HG02763 (cell line): ENCODE measurements around the gene PIANP.
"Not testable (repeated sequence)": the region's sequence is repeated elsewhere in the genome, so short reads cannot be mapped to it uniquely, and the experiment has no call there.

ENCODE experiments used
- ATAC-seq: cut with Tn5 transposase; IDR thresholded peaks from one replicate; pipeline ENCODE4 v1.9.1; 2021; ENCODE audit warnings: mild to moderate bottlenecking, moderate library complexity; ENCODE audit not compliant: unreplicated experiment

Gene PIANP

GRCh38 chr12:6708351-6708750 lies 7.7 kb upstream of the PIANP start:
- ATAC-seq = not testable (repeated sequence)

GRCh38 chr12:6703631-6704030 lies 3.0 kb upstream of the PIANP start:
- ATAC-seq = no peak

- ATAC-seq = no peak
Observed at GRCh38 chr12:6701078-6701768, 608 bp upstream of the PIANP start.

GRCh38 chr12:6699989-6700645 lies 498 bp downstream of the PIANP start:
- ATAC-seq = no peak

- no peak for ATAC-seq
Observed at GRCh38 chr12:6699259-6699988, 1.2 kb downstream of the PIANP start.

GRCh38 chr12:6698352-6699046 lies 2.1 kb downstream of the PIANP start:
- no peak for ATAC-seq

- ATAC-seq = no peak
Observed at GRCh38 chr12:6697584-6698351, 2.8 kb downstream of the PIANP start.

- no peak for ATAC-seq
Observed at GRCh38 chr12:6696690-6697583, 3.7 kb downstream of the PIANP start.

GRCh38 chr12:6695313-6696045 lies 5.1 kb downstream of the PIANP start:
- ATAC-seq = no peak

GRCh38 chr12:6694701-6695100 lies 5.9 kb downstream of the PIANP start:
- no peak for ATAC-seq

- ATAC-seq = no peak
Observed at GRCh38 chr12:6693832-6694355, 6.7 kb downstream of the PIANP start.

GRCh38 chr12:6692888-6693287 lies 7.7 kb downstream of the PIANP start:
- ATAC-seq = no peak

- no peak for ATAC-seq
Observed at GRCh38 chr12:6691473-6691872, 9.1 kb downstream of the PIANP start.

- peak; percentile 81 for ATAC-seq
Observed at GRCh38 chr12:6688999-6689882, 11.4 kb downstream of the PIANP start, which contains the start of gene ZNF384. TSS of gene ZNF384 (minus strand) at chr12:6689375. CDS start at chr12:6679520, 9,855 bp downstream.

- ATAC-seq = no peak
Observed at GRCh38 chr12:6688543-6688998, 12.0 kb downstream of the PIANP start.

GRCh38 chr12:6685814-6686213 lies 14.8 kb downstream of the PIANP start:
- ATAC-seq = no peak

- no peak for ATAC-seq
Observed at GRCh38 chr12:6684609-6685008, 16.0 kb downstream of the PIANP start.
